Measurements from ENCODE around the gene CLEC4M.

The CLEC4M gene

DNA sequence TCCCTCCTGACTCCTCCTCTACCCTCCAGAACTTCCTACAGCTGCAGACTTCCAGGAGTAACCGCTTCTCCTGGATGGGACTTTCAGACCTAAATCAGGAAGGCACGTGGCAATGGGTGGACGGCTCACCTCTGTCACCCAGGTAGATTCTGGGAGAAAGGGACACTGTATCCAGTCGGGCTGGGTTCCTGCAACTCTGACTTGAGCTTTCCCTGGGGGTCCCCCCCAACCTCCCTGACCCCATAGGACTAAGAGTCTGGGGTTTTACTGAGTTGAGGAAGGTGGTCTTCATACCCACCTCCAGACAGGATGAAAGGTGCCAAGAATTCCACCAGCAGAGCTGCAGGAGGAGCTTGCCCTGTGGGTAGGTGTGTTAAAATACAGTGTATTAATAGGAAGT, 4.4 kb downstream of the CLEC4M start:
- TF ChIP-seq PATZ1 (CRISPR knock-in tag; IDR thresholded peaks at IDR 0.05; ENCODE audit: borderline replicate concordance) (no peak), ZC3H10 (CRISPR knock-in tag; IDR thresholded peaks at IDR 0.05) (no peak), GLIS3 (CRISPR knock-in tag; IDR thresholded peaks at IDR 0.05) (no peak)
- TF ChIP-seq, protein P1, sequence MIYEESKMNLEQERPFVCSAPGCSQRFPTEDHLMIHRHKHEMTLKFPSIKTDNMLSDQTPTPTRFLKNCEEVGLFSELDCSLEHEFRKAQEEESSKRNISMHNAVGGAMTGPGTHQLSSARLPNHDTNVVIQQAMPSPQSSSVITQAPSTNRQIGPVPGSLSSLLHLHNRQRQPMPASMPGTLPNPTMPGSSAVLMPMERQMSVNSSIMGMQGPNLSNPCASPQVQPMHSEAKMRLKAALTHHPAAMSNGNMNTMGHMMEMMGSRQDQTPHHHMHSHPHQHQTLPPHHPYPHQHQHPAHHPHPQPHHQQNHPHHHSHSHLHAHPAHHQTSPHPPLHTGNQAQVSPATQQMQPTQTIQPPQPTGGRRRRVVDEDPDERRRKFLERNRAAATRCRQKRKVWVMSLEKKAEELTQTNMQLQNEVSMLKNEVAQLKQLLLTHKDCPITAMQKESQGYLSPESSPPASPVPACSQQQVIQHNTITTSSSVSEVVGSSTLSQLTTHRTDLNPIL (CRISPR knock-in tag; IDR thresholded peaks at IDR 0.05; ENCODE audit: low read depth): no peak
- ATAC-seq: no peak

DNA sequence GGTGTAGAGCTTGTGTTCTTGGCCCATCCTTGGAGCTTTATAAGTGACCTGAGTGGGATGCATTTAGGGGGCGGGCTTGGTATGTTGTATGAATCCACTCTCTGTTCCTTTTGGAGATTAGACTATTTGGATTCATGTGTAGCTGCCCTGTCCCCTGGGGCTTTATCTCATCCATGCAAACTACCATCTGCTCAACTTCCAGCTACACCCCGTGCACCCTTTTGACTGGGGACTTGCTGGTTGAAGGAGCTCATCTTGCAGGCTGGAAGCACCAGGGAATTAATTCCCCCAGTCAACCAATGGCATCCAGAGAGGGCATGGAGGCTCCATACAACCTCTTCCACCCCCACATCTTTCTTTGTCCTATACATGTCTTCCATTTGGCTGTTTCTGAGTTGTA, 6.1 kb downstream of the CLEC4M start:
- TF ChIP-seq RARB (CRISPR knock-in tag; IDR thresholded peaks at IDR 0.05) (no peak), ARNTL (CRISPR knock-in tag; IDR thresholded peaks at IDR 0.05; ENCODE audit: borderline replicate concordance, low read depth) (no peak), ESRRG (CRISPR knock-in tag; IDR thresholded peaks at IDR 0.05) (no peak), OSR1 (CRISPR knock-in tag; IDR thresholded peaks at IDR 0.05) (no peak), PATZ1 (CRISPR knock-in tag; IDR thresholded peaks at IDR 0.05; ENCODE audit: borderline replicate concordance) (no peak), BACH2 (CRISPR knock-in tag; IDR thresholded peaks at IDR 0.05; ENCODE audit: borderline replicate concordance) (no peak), ZFP30 (CRISPR knock-in tag; IDR thresholded peaks at IDR 0.05) (no peak), ISL1 (CRISPR knock-in tag; IDR thresholded peaks at IDR 0.05) (no peak), CSRNP3 (CRISPR knock-in tag; IDR thresholded peaks at IDR 0.05) (no peak), ZFP3 (CRISPR knock-in tag; IDR thresholded peaks at IDR 0.05) (no peak), SNAI2 (CRISPR knock-in tag; IDR thresholded peaks at IDR 0.05) (no peak), PPARA (CRISPR knock-in tag; IDR thresholded peaks at IDR 0.05; ENCODE audit: borderline replicate concordance) (no peak), ZC3H10 (CRISPR knock-in tag; IDR thresholded peaks at IDR 0.05) (no peak), GLIS3 (CRISPR knock-in tag; IDR thresholded peaks at IDR 0.05) (no peak), CSDC2 (CRISPR knock-in tag; IDR thresholded peaks at IDR 0.05) (no peak), TOX (CRISPR knock-in tag; IDR thresholded peaks at IDR 0.05; ENCODE audit: borderline replicate concordance) (no peak)
- TF ChIP-seq, protein P1 (CRISPR knock-in tag; IDR thresholded peaks at IDR 0.05; ENCODE audit: low read depth): no peak
- TF ChIP-seq, protein P2, sequence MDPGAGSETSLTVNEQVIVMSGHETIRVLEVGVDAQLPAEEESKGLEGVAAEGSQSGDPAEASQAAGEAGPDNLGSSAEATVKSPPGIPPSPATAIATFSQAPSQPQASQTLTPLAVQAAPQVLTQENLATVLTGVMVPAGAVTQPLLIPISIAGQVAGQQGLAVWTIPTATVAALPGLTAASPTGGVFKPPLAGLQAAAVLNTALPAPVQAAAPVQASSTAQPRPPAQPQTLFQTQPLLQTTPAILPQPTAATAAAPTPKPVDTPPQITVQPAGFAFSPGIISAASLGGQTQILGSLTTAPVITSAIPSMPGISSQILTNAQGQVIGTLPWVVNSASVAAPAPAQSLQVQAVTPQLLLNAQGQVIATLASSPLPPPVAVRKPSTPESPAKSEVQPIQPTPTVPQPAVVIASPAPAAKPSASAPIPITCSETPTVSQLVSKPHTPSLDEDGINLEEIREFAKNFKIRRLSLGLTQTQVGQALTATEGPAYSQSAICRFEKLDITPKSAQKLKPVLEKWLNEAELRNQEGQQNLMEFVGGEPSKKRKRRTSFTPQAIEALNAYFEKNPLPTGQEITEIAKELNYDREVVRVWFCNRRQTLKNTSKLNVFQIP (CRISPR knock-in tag; IDR thresholded peaks at IDR 0.05; ENCODE audit: borderline replicate concordance, low read depth): no peak
- no peak for ATAC-seq

GRCh38 chr19:7771072-7771471, 8.0 kb downstream of the CLEC4M start:
- TF ChIP-seq PATZ1 (CRISPR knock-in tag; IDR thresholded peaks at IDR 0.05; ENCODE audit: borderline replicate concordance) (no peak), ZFP3 (CRISPR knock-in tag; IDR thresholded peaks at IDR 0.05) (no peak), ZNF8 (CRISPR knock-in tag; IDR thresholded peaks at IDR 0.05) (no peak)
- TF ChIP-seq, protein P2 (CRISPR knock-in tag; IDR thresholded peaks at IDR 0.05; ENCODE audit: borderline replicate concordance, low read depth): no peak
- no peak for ATAC-seq

All from SK-N-SH treated with all-trans-retinoic acid at 6 μM for 48 hours (cell line).